C4-2B (cell line): ENCODE results near the gene GPC5.

ENCODE experiments used
- ZFX ChIP-seq: fragments of 450-650 bp; IDR thresholded peaks from 2 replicates; pipeline ENCODE4 v1.6.1; 2017
- TF ChIP-seq, protein P1 (sequence below): fragments of 450-650 bp; conservative IDR thresholded peaks from 2 replicates; pipeline ENCODE4 v1.5.1; 2017; ENCODE audit warnings: mild to moderate bottlenecking

GRCh38 chr13:92510416-92510815, 1112.0 kb downstream of the GPC5 start:
- TF ChIP-seq, protein P1, sequence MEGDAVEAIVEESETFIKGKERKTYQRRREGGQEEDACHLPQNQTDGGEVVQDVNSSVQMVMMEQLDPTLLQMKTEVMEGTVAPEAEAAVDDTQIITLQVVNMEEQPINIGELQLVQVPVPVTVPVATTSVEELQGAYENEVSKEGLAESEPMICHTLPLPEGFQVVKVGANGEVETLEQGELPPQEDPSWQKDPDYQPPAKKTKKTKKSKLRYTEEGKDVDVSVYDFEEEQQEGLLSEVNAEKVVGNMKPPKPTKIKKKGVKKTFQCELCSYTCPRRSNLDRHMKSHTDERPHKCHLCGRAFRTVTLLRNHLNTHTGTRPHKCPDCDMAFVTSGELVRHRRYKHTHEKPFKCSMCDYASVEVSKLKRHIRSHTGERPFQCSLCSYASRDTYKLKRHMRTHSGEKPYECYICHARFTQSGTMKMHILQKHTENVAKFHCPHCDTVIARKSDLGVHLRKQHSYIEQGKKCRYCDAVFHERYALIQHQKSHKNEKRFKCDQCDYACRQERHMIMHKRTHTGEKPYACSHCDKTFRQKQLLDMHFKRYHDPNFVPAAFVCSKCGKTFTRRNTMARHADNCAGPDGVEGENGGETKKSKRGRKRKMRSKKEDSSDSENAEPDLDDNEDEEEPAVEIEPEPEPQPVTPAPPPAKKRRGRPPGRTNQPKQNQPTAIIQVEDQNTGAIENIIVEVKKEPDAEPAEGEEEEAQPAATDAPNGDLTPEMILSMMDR = no peak
- no peak for TF ChIP-seq ZFX
